Right atrium auricular region (tissue), 2 donors: ENCODE data around the gene GCK. TPM values are rescaled to one million over a fixed set of nuclear protein-coding genes. Genes with fewer than 3 reads are reported as not detected.
"Not testable (repeated sequence)": the region's sequence is repeated elsewhere in the genome, so short reads cannot be mapped to it uniquely, and the experiment has no call there.

Experiments
- DNase-seq: peaks from one replicate; pipeline ENCODE4 v3.0.0-alpha.2; 2019; ENCODE audit warnings: low spot score
- H3K27ac ChIP-seq, 2 donors: fragments of 200-600 bp; sonication (generic); 1 replicate in 1 of 2; 2 replicates in 1 of 2; pipeline ENCODE4 v1.5.1; 2016 to 2019
- H3K27me3 ChIP-seq, 2 donors: fragments of 200-600 bp; sonication (generic); one replicate each; pipeline versions ENCODE4 v1.5.1 to v1.6.0; 2017 to 2019
- H3K36me3 ChIP-seq: fragments of 200-600 bp; sonication (generic); one replicate; pipeline ENCODE4 v1.5.1; 2016
- H3K4me1 ChIP-seq, 2 donors: fragments of 200-600 bp; sonication (generic); one replicate each; pipeline versions ENCODE4 v1.5.1 to v1.6.0; 2017 to 2019
- H3K4me3 ChIP-seq, 2 donors: fragments of 200-600 bp; sonication (generic); 1 replicate in 1 of 2; 2 replicates in 1 of 2; pipeline ENCODE4 v1.5.1; 2017 to 2019; ENCODE audit warnings: mild to moderate bottlenecking in 1 of 2, moderate library complexity in 1 of 2
- H3K9me3 ChIP-seq, 2 donors: fragments of 200-600 bp; sonication (generic); one replicate each; pipeline ENCODE4 v1.5.1; 2019
- CTCF ChIP-seq, 2 donors: fragments of 200-600 bp; sonication (generic); IDR thresholded peaks; one replicate each; pipeline ENCODE4 v1.5.1; 2019; ENCODE audit warnings: antibody characterized with exemption in 2 of 2
- total RNA-seq, 2 donors: library from RNA; depleted of rRNA; stranded (reverse); fragments of >200 nt; gene quantifications; one replicate each; pipeline ENCODE4 v1.1.0, GENCODE V29; 2016

The GCK gene
- total RNA-seq, 2 donors from 2014 or later: 11.1 to 21.0 TPM

DNA sequence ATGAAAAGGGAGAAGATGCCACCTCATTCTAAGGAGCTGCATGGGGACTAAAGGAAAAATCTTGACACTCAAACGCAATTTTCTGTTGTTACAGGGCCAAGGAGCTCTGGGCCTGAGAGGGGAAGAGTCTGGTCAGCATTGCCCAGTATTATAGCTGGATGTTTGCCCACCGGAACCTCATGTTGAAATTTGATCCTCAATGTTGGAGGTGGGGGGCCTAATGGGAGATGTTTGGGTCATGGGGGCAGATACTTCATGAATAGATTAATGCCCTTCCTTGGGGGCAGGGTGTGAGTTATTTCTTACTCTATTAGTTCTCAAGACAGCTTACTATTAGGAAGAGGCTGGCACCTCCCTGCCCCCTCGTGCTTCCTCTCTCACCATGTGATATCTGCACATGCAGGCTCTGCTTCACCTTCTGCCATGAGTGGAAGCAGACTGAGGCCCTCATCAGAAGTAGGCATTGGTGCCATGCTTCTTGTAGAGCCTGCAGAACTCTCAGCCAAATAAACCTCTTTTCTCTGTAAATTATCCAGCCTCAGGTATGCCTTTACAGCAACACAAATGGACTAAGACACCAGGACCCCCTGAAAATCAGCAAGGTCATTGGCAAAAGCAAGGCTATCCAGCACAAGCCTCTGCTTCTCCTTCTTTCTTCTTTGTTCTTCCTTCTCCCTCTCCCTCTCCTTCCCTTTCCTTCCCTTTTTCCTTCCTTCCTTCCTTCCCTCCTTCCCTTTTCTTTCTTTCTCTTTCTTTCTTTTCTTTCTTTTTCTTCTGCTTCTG is 15.1 kb downstream of the GCK start:
- Histone ChIP-seq H3K27me3 (no peaks in the 10 kb centered on the region), H3K9me3 (no peaks in the 10 kb centered on the region), H3K36me3 (no peaks in the 10 kb centered on the region), H3K27ac (no peak overlapping the region), H3K4me1 (no peaks in the 10 kb centered on the region), H3K4me3 (no peak overlapping the region)
- no peak for DNase-seq
- TF ChIP-seq CTCF (IDR thresholded peaks at IDR 0.05): no peak

DNA sequence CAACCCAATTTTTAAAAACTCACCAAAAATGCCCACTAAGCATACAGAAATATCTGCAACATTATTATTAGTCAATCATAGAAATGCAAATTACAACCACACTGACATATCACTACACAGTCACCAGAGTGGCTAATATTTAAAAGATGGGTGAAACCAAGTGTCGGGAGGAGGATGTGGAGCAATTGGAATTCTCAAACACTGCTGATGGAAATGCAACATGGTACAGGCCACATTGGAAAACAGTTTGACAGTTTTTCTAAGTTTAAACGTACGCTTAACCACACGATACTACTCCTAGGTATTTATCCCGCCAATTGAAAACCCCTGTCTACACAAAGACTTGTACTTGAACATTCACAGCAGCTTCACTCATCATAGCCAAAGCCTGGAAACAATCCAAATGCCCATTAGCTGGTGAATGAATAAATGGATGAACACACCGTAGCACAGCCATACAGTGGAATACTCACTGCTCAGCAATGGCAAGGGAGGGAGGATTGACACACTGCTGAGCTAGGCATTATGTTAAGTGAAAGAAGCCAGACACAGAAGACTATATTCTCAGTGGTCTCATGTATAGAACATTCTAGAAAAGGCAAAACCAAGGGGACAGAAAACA is 16.3 kb downstream of the GCK start:
- TF ChIP-seq CTCF (IDR thresholded peaks at IDR 0.05): no peak
- no peak for DNase-seq
- Histone ChIP-seq H3K27me3 (no peaks in the 10 kb centered on the region), H3K4me3 (no peak overlapping the region), H3K36me3 (no peaks in the 10 kb centered on the region), H3K4me1 (no peaks in the 10 kb centered on the region), H3K9me3 (no peaks in the 10 kb centered on the region), H3K27ac (no peak overlapping the region)

DNA sequence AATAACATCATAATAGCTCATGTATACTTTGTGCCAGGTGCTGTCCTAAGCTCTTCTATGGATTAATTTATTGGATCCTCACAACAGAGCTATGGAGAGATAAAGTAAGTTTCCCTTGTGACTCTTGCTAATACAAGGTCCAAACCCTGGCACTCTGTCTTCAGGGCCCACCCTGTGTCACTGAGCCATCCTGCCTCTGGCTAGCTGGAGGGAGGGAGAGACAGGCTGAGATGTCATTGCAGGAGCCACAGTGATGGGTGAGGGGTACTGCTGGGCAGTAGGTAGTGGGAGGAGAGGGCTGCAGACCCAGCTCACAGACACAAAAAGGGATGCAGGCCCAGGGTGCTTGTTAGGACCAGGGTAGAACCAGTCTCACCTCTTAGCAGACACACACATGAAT is 16.9 kb downstream of the GCK start:
- no peak for DNase-seq
- TF ChIP-seq CTCF (IDR thresholded peaks at IDR 0.05): no peak
- H3K4me3 ChIP-seq: no peak overlapping the region
- no peaks in the 10 kb centered on the region for H3K4me1 ChIP-seq
- H3K27ac ChIP-seq: no peak overlapping the region
- H3K36me3 ChIP-seq: no peaks in the 10 kb centered on the region
- H3K9me3 ChIP-seq: no peaks in the 10 kb centered on the region
- H3K27me3 ChIP-seq: no peaks in the 10 kb centered on the region

- not testable (repeated sequence) for H3K27ac ChIP-seq, H3K9me3 ChIP-seq, DNase-seq, H3K4me1 ChIP-seq, H3K27me3 ChIP-seq, H3K36me3 ChIP-seq, H3K4me3 ChIP-seq
Observed at GRCh38 chr7:44171901-44172300, 17.3 kb downstream of the GCK start.

GRCh38 chr7:44167920-44168319 is 21.3 kb downstream of the GCK start:
- no peak overlapping the region for H3K4me3 ChIP-seq
- no peak for DNase-seq
- no peak for TF ChIP-seq CTCF (IDR thresholded peaks at IDR 0.05)
- H3K9me3 ChIP-seq: no peaks in the 10 kb centered on the region
- no peaks in the 10 kb centered on the region for H3K27me3 ChIP-seq
- H3K4me1 ChIP-seq: no peaks in the 10 kb centered on the region
- H3K27ac ChIP-seq: no peak overlapping the region
- no peaks in the 10 kb centered on the region for H3K36me3 ChIP-seq

- no peak for DNase-seq
- Histone ChIP-seq H3K9me3 (no peaks in the 10 kb centered on the region), H3K4me1 (peaks cover 0 to 12% of the 10 kb centered on the region in 2 donors), H3K36me3 (no peaks in the 10 kb centered on the region), H3K27me3 (no peaks in the 10 kb centered on the region), H3K4me3 (no peak overlapping the region), H3K27ac (no peak overlapping the region)
- no peak for TF ChIP-seq CTCF (IDR thresholded peaks at IDR 0.05)
Observed at GRCh38 chr7:44163591-44163990, 25.6 kb downstream of the GCK start.
